Measurements from ENCODE around the gene HPSE2. TPM values are rescaled to one million over a fixed set of nuclear protein-coding genes. Genes with fewer than 3 reads are reported as not detected.

Gene HPSE2
- total and polyA plus RNA-seq, 2 of the 8 experiments (the other 6 are each of a cell fraction or from before 2014, with no cell fraction given): 0.41 to 0.58 TPM

DNA sequence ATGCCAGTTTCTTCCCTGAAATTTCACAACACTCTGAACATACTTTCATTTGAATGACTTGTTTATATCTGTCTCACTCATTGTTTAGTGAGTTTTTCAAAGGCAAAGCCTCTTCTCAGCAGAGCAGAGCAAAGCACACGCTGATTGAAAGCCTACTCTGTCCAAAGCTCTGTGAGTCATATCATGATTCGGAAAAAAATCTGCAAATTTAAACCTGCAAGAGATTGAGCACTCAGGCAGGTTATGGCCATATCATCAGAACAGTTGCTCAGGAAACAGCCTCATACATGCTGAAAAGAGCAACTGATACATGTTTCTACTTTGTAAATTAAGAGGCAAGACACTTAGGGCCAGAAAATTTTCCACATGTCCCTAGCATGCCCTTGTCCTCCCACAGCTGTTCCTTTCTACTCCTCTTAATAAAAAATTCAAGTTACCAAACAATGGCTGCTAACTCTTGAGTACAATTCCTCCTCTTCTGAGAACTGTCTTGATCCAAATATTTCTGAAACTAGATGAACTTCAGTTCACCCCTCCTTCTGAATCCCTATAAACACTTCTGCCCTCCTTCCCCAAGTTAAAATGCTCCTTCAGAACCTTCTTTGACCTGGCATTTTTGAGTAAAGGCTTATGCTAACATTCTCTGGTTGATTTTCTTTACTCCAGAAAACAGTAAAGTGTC is 648.4 kb downstream of the HPSE2 start (continued):
- TF ChIP-seq POU5F1 (IDR thresholded peaks at IDR 0.05; ENCODE audit: low read depth, low read length): no peak
- no peak for TF ChIP-seq SAP30 (IDR thresholded peaks at IDR 0.05; ENCODE audit: insufficient read depth, insufficient replicate concordance, low read length)
- TF ChIP-seq CHD1 (IDR thresholded peaks at IDR 0.05; ENCODE audit: low read depth, low read length): no peak
- no peak for TF ChIP-seq CBX8 (IDR thresholded peaks at IDR 0.05; ENCODE audit: borderline replicate concordance, low read depth, low read length)
- no peak for TF ChIP-seq BACH1 (IDR thresholded peaks at IDR 0.05; ENCODE audit: low read length)

Measured in H1 (cell line).